ENCODE results near the gene KIAA1328.

DNA sequence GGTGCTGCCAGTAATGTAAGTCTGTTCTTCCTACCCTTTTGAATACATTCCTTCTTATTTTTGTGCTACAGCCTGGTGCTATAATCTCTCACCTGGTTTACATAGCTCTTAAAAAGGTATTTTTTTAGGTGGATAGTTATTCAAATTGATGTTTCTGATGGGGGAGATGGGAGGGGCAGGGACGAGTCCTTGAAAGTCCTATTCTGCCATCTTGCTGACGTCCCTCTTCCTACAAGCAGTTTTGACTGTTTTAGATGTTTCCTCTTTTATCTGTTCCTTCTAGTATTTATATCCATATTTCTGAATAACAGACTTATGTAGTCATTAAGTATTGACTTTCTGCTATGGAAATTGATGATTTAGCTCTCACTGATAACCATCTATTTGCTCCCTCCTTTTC lies 256.4 kb downstream of the KIAA1328 start:
- TF ChIP-seq, protein P1, sequence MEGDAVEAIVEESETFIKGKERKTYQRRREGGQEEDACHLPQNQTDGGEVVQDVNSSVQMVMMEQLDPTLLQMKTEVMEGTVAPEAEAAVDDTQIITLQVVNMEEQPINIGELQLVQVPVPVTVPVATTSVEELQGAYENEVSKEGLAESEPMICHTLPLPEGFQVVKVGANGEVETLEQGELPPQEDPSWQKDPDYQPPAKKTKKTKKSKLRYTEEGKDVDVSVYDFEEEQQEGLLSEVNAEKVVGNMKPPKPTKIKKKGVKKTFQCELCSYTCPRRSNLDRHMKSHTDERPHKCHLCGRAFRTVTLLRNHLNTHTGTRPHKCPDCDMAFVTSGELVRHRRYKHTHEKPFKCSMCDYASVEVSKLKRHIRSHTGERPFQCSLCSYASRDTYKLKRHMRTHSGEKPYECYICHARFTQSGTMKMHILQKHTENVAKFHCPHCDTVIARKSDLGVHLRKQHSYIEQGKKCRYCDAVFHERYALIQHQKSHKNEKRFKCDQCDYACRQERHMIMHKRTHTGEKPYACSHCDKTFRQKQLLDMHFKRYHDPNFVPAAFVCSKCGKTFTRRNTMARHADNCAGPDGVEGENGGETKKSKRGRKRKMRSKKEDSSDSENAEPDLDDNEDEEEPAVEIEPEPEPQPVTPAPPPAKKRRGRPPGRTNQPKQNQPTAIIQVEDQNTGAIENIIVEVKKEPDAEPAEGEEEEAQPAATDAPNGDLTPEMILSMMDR (IDR thresholded peaks at IDR 0.05; ENCODE audit: low read depth, low read length, missing input control): no peak
- TF ChIP-seq GABPA (IDR thresholded peaks at IDR 0.05 in 1 of 2, conservative IDR thresholded peaks at IDR 0.05 in 1 of 2): no peak
- TF ChIP-seq YY1 (IDR thresholded peaks at IDR 0.05): no peak
- TF ChIP-seq, protein P2, sequence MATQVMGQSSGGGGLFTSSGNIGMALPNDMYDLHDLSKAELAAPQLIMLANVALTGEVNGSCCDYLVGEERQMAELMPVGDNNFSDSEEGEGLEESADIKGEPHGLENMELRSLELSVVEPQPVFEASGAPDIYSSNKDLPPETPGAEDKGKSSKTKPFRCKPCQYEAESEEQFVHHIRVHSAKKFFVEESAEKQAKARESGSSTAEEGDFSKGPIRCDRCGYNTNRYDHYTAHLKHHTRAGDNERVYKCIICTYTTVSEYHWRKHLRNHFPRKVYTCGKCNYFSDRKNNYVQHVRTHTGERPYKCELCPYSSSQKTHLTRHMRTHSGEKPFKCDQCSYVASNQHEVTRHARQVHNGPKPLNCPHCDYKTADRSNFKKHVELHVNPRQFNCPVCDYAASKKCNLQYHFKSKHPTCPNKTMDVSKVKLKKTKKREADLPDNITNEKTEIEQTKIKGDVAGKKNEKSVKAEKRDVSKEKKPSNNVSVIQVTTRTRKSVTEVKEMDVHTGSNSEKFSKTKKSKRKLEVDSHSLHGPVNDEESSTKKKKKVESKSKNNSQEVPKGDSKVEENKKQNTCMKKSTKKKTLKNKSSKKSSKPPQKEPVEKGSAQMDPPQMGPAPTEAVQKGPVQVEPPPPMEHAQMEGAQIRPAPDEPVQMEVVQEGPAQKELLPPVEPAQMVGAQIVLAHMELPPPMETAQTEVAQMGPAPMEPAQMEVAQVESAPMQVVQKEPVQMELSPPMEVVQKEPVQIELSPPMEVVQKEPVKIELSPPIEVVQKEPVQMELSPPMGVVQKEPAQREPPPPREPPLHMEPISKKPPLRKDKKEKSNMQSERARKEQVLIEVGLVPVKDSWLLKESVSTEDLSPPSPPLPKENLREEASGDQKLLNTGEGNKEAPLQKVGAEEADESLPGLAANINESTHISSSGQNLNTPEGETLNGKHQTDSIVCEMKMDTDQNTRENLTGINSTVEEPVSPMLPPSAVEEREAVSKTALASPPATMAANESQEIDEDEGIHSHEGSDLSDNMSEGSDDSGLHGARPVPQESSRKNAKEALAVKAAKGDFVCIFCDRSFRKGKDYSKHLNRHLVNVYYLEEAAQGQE (IDR thresholded peaks at IDR 0.05): no peak
